Chondrocyte (in vitro differentiated cells): Measurements from ENCODE around the gene AQP5. TPM values are rescaled to one million over a fixed set of nuclear protein-coding genes. Genes with fewer than 3 reads are reported as not detected.

Source experiments
- DNase-seq: peaks from one replicate; pipeline ENCODE4 v3.0.0; 2021; ENCODE audit warnings: mixed read lengths, low spot score
- H3K27ac Mint-ChIP-seq: one replicate; pipeline ENCODE4 v1.8.0; 2021; ENCODE audit warnings: mild to moderate bottlenecking, moderate library complexity, mixed read lengths; ENCODE audit not compliant: unreplicated experiment
- H3K27me3 Mint-ChIP-seq: 2 replicates; pipeline ENCODE4 v1.8.0; 2021; ENCODE audit warnings: low read depth, mixed read lengths
- H3K36me3 Mint-ChIP-seq: 2 replicates; pipeline ENCODE4 v1.8.0; 2021; ENCODE audit warnings: low read depth, mixed read lengths
- H3K4me1 Mint-ChIP-seq: 2 replicates; pipeline ENCODE4 v1.8.0; 2021; ENCODE audit warnings: low read depth, mild to moderate bottlenecking, mixed read lengths
- H3K4me3 Mint-ChIP-seq: one replicate; pipeline ENCODE4 v1.8.0; 2021; ENCODE audit warnings: mild to moderate bottlenecking, moderate library complexity, mixed read lengths; ENCODE audit not compliant: unreplicated experiment
- H3K9me3 Mint-ChIP-seq: 2 replicates; pipeline ENCODE4 v1.8.0; 2021; ENCODE audit warnings: low read depth, mixed read lengths
- total RNA-seq: library from RNA; stranded (reverse); gene quantifications from 3 replicates; pipeline ENCODE4 v1.2.1, GENCODE V29; 2021
- TF ChIP-seq, protein P1 (sequence below): fragments of 200-600 bp; sonication (generic); IDR thresholded peaks from 2 replicates; pipeline ENCODE4 v1.5.0; 2021; ENCODE audit warnings: antibody characterized with exemption, mild to moderate bottlenecking, moderate library complexity

The AQP5 gene
- total RNA-seq, 1 donor from 2014 or later = 0.20 TPM

DNA sequence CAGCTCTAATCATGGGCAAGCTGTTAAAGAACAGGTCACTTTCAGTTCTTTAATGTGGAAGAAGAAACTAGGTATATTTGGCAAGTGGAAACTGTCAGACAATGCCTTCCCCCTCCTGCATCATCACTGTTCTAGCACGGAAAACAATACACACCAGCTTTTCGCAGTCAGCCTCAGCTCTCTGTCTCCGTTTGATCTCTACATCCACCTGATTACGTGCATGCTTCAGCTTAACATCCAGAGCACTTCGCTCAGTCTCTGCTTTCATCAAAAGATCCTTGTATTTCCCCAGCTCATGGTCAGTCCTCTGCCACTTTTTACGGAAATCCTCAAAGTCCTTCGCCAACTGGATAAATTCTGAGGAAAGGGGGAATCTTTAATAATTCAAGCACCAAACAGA is 44.6 kb downstream of the AQP5 start:
- no peaks in the 10 kb centered on the region for H3K4me1 Mint-ChIP-seq
- no peaks in the 10 kb centered on the region for H3K27me3 Mint-ChIP-seq
- TF ChIP-seq, protein P1, sequence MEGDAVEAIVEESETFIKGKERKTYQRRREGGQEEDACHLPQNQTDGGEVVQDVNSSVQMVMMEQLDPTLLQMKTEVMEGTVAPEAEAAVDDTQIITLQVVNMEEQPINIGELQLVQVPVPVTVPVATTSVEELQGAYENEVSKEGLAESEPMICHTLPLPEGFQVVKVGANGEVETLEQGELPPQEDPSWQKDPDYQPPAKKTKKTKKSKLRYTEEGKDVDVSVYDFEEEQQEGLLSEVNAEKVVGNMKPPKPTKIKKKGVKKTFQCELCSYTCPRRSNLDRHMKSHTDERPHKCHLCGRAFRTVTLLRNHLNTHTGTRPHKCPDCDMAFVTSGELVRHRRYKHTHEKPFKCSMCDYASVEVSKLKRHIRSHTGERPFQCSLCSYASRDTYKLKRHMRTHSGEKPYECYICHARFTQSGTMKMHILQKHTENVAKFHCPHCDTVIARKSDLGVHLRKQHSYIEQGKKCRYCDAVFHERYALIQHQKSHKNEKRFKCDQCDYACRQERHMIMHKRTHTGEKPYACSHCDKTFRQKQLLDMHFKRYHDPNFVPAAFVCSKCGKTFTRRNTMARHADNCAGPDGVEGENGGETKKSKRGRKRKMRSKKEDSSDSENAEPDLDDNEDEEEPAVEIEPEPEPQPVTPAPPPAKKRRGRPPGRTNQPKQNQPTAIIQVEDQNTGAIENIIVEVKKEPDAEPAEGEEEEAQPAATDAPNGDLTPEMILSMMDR = no peak
- H3K36me3 Mint-ChIP-seq = peaks cover 1% of the 10 kb centered on the region
- H3K27ac Mint-ChIP-seq = no peak overlapping the region
- no peaks in the 10 kb centered on the region for H3K9me3 Mint-ChIP-seq
- no peak for DNase-seq
- H3K4me3 Mint-ChIP-seq = no peak overlapping the region

DNA sequence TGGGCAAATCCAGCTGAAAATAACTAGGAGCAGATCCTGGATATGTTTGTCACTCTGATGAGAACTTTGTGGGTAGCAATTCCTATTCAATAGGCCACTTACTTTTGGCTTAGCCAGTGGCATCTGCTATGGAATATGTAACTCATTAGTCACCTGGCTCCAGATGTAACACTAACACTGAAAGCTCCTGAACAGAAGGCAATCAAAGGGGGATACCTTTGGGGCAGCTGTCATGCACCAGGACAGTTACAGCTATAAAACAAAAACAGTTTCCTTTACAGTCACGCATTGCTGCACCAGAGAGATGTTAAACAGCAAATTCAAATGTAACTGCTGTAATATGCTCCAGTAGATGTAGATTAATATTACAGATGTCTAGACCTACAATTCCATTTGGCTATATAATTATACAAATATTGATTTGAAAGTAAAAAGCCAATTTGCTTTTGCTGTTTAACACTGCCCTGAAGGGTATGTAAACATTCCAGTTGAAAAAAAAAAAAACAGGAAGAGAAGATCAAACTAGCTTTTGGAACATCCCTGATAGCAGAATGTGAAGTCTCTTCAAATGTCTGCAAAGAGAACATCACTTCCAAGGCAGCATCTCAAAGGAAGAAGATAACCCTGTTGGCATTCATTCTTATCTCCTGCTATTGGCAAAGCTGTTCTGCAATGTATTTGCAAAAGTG is 45.2 kb downstream of the AQP5 start:
- no peak overlapping the region for H3K4me3 Mint-ChIP-seq
- no peak overlapping the region for H3K27ac Mint-ChIP-seq
- H3K36me3 Mint-ChIP-seq = no peaks in the 10 kb centered on the region
- no peaks in the 10 kb centered on the region for H3K27me3 Mint-ChIP-seq
- H3K9me3 Mint-ChIP-seq = no peaks in the 10 kb centered on the region
- TF ChIP-seq, protein P1 = no peak
- DNase-seq = no peak
- H3K4me1 Mint-ChIP-seq = no peaks in the 10 kb centered on the region

DNA sequence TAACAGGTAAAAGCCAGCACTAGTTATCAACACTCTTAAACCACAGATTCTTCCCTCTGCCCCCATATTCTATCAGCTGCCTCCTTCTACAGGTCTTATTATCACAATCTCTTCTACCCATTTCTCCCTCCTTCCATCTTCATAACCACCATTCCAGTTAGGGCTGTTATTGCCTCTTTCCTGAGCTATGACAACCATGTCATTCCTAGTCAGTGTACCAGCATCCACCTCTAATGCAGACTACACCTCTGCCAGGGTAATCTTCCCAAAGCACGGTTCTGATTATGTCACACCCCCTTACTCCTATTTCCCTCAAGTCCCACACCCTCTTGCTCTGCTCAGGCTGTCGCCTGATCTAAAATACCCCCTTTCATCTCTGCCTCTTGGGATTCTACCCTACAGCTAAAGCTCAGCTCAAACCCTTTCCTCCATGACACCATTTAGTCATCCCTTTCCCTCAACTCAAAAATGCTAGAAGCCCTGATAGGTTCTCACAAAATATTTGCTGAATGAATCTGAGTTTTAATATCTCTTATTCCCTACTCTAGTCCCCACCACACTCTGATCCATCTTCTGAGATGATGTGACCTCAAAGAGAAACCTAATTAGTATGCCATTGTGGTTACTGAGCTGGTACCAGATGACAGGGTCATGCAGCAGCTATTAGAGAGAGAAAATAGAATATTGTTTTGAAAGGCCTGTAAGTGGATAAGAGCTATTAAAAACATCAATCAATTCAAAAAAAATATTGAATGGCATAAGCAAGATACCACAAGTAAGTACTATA is 51.9 kb downstream of the AQP5 start:
- TF ChIP-seq, protein P1 = no peak
- H3K36me3 Mint-ChIP-seq = peaks cover 1% of the 10 kb centered on the region
- DNase-seq = no peak

DNA sequence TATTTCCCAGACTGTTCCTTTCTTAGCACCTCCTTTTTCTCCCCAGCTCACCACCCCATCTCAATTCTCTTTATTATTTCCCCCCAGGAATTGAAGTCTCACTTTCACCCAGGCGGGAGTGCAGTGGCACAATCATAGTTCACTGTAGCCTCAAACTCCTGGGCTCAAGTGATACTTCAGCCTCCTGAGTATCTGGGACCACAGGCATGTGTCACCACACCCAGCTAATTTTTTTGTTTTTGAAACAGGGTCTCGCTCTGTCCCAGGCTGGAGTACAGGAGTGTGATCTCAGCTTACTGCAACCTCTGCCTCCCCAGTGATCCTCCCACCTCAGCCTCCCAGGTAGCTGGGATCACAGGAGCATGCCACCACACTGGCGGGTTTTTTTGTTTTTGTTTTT is 52.7 kb downstream of the AQP5 start:
- peaks cover 1% of the 10 kb centered on the region for H3K36me3 Mint-ChIP-seq
- H3K4me1 Mint-ChIP-seq = peaks cover 7% of the 10 kb centered on the region

More for the DNA sequence above, 51.9 kb downstream of the AQP5 start:
- H3K4me3 Mint-ChIP-seq = no peak overlapping the region
- H3K27me3 Mint-ChIP-seq = no peaks in the 10 kb centered on the region
- H3K4me1 Mint-ChIP-seq = peaks cover 7% of the 10 kb centered on the region
- no peak overlapping the region for H3K27ac Mint-ChIP-seq
- H3K9me3 Mint-ChIP-seq = no peaks in the 10 kb centered on the region

More for the DNA sequence above, 52.7 kb downstream of the AQP5 start:
- Mint-ChIP-seq H3K9me3 (no peaks in the 10 kb centered on the region), H3K27ac (no peak overlapping the region), H3K4me3 (no peak overlapping the region), H3K27me3 (no peaks in the 10 kb centered on the region)
- DNase-seq = no peak
- TF ChIP-seq, protein P1 = no peak

Other genes starting within 250 kb of the AQP5 start
- 321 to 344 TPM (median 335 TPM) in 3 replicates for gene TMBIM6, start 220.3 kb upstream of the AQP5 start, total RNA-seq
- 36.3 to 47.6 TPM (median 46.0 TPM) in 3 replicates for gene NCKAP5L, start 133.5 kb upstream of the AQP5 start, total RNA-seq
- 3.1 to 3.3 TPM (median 3.3 TPM) in 3 replicates for gene BCDIN3D, start 118.8 kb upstream of the AQP5 start, total RNA-seq
- gene FAIM2, start 58.0 kb upstream of the AQP5 start, total RNA-seq = 0.47 to 1.3 TPM (median 0.74 TPM) in 3 replicates
- not detected in 3 replicates for gene AQP2, start 11.1 kb upstream of the AQP5 start, total RNA-seq
- not detected in 3 replicates for gene AQP6, start 11.1 kb downstream of the AQP5 start, total RNA-seq
- 25.7 to 31.0 TPM (median 28.4 TPM) in 3 replicates for gene RACGAP1, start 63.6 kb downstream of the AQP5 start, total RNA-seq
- 2.5 to 4.4 TPM (median 3.9 TPM) in 3 replicates for gene ASIC1, start 95.7 kb downstream of the AQP5 start, total RNA-seq
- gene SMARCD1, start 123.5 kb downstream of the AQP5 start, total RNA-seq = 50.8 to 55.7 TPM (median 52.0 TPM) in 3 replicates
- gene GPD1, start 142.1 kb downstream of the AQP5 start, total RNA-seq = 0.46 TPM in 1 of 3 replicates, not detected in the others
- 37.8 to 53.1 TPM (median 44.7 TPM) in 3 replicates for gene COX14, start 150.4 kb downstream of the AQP5 start, total RNA-seq
- gene CERS5, start 205.5 kb downstream of the AQP5 start, total RNA-seq = 77.2 to 81.3 TPM (median 80.9 TPM) in 3 replicates